DND-41 (cell line): ENCODE measurements around the gene MVK.

Experiments
- EZH2 ChIP-seq: IDR thresholded peaks from 3 replicates; pipeline ENCODE4 v1.6.1; 2012; ENCODE audit warnings: borderline replicate concordance, low read depth, mild to moderate bottlenecking, moderate library complexity, low read length, inconsistent platforms; ENCODE audit not compliant: severe bottlenecking
- TF ChIP-seq, protein P1 (sequence below): IDR thresholded peaks from 2 replicates; pipeline ENCODE4 v1.5.1; 2012; ENCODE audit warnings: borderline replicate concordance, low read length, moderate library complexity, mild to moderate bottlenecking; ENCODE audit not compliant: poor library complexity, severe bottlenecking; ENCODE audit errors: extremely low read depth

DNA sequence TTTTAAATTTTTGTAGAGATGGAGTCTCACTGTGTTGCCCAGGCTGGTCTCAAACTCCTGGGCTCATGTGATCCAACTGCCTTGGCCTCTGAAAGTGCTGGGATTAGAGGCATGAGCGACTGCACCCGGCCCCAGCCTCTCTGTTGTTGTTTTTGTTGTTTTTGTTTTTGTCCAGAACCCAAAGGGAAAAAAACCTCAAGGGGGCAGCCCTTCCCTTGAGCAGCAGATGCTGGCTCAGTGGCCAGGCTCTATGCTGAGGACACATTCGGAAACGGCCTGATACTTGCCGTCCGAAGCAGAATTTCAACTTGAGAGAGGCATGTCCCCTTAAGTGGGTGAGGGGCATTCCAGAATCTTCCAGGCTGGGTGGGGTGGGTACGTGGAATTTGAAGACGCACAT is 6.7 kb downstream of the MVK start:
- TF ChIP-seq, protein P1, sequence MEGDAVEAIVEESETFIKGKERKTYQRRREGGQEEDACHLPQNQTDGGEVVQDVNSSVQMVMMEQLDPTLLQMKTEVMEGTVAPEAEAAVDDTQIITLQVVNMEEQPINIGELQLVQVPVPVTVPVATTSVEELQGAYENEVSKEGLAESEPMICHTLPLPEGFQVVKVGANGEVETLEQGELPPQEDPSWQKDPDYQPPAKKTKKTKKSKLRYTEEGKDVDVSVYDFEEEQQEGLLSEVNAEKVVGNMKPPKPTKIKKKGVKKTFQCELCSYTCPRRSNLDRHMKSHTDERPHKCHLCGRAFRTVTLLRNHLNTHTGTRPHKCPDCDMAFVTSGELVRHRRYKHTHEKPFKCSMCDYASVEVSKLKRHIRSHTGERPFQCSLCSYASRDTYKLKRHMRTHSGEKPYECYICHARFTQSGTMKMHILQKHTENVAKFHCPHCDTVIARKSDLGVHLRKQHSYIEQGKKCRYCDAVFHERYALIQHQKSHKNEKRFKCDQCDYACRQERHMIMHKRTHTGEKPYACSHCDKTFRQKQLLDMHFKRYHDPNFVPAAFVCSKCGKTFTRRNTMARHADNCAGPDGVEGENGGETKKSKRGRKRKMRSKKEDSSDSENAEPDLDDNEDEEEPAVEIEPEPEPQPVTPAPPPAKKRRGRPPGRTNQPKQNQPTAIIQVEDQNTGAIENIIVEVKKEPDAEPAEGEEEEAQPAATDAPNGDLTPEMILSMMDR, result no peak
- TF ChIP-seq EZH2, result no peak
